ENCODE results near the gene AGBL1. TPM values are rescaled to one million over a fixed set of nuclear protein-coding genes. Genes with fewer than 3 reads are reported as not detected.

AGBL1 gene
- total and polyA plus RNA-seq, 2 experiments from 2014 or later = 0.03 TPM; not detected in 1

DNA sequence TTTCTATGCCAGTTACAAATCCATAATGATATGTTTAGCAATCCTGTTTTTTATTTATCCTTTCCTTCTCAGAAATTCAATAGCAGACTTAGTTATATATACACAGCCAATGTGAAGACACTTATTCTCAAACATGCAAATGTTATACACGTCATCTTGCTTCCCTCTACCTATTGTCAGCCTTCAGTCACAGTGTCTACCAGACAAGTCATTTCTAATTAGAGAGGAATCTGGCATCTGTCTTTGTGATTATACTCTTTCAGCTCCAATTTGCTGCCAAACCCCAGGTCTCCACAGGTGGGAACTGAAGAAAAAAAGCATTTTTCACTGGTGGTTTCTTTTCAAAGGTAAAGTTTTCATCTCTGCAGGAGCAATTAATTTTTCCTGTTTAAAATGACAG, 793.1 kb downstream of the AGBL1 start (continued):
- TF ChIP-seq, protein P1, sequence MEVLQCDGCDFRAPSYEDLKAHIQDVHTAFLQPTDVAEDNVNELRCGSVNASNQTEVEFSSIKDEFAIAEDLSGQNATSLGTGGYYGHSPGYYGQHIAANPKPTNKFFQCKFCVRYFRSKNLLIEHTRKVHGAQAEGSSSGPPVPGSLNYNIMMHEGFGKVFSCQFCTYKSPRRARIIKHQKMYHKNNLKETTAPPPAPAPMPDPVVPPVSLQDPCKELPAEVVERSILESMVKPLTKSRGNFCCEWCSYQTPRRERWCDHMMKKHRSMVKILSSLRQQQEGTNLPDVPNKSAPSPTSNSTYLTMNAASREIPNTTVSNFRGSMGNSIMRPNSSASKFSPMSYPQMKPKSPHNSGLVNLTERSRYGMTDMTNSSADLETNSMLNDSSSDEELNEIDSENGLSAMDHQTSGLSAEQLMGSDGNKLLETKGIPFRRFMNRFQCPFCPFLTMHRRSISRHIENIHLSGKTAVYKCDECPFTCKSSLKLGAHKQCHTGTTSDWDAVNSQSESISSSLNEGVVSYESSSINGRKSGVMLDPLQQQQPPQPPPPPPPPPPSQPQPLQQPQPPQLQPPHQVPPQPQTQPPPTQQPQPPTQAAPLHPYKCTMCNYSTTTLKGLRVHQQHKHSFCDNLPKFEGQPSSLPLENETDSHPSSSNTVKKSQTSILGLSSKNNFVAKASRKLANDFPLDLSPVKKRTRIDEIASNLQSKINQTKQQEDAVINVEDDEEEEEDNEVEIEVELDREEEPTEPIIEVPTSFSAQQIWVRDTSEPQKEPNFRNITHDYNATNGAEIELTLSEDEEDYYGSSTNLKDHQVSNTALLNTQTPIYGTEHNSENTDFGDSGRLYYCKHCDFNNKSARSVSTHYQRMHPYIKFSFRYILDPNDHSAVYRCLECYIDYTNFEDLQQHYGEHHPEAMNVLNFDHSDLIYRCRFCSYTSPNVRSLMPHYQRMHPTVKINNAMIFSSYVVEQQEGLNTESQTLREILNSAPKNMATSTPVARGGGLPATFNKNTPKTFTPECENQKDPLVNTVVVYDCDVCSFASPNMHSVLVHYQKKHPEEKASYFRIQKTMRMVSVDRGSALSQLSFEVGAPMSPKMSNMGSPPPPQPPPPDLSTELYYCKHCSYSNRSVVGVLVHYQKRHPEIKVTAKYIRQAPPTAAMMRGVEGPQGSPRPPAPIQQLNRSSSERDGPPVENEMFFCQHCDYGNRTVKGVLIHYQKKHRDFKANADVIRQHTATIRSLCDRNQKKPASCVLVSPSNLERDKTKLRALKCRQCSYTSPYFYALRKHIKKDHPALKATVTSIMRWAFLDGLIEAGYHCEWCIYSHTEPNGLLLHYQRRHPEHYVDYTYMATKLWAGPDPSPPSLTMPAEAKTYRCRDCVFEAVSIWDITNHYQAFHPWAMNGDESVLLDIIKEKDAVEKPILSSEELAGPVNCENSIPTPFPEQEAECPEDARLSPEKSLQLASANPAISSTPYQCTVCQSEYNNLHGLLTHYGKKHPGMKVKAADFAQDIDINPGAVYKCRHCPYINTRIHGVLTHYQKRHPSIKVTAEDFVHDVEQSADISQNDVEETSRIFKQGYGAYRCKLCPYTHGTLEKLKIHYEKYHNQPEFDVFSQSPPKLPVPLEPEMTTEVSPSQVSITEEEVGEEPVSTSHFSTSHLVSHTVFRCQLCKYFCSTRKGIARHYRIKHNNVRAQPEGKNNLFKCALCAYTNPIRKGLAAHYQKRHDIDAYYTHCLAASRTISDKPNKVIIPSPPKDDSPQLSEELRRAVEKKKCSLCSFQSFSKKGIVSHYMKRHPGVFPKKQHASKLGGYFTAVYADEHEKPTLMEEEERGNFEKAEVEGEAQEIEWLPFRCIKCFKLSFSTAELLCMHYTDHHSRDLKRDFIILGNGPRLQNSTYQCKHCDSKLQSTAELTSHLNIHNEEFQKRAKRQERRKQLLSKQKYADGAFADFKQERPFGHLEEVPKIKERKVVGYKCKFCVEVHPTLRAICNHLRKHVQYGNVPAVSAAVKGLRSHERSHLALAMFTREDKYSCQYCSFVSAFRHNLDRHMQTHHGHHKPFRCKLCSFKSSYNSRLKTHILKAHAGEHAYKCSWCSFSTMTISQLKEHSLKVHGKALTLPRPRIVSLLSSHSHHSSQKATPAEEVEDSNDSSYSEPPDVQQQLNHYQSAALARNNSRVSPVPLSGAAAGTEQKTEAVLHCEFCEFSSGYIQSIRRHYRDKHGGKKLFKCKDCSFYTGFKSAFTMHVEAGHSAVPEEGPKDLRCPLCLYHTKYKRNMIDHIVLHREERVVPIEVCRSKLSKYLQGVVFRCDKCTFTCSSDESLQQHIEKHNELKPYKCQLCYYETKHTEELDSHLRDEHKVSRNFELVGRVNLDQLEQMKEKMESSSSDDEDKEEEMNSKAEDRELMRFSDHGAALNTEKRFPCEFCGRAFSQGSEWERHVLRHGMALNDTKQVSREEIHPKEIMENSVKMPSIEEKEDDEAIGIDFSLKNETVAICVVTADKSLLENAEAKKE (CRISPR knock-in tag; IDR thresholded peaks at IDR 0.05) = no peak
- TF ChIP-seq, protein P2, sequence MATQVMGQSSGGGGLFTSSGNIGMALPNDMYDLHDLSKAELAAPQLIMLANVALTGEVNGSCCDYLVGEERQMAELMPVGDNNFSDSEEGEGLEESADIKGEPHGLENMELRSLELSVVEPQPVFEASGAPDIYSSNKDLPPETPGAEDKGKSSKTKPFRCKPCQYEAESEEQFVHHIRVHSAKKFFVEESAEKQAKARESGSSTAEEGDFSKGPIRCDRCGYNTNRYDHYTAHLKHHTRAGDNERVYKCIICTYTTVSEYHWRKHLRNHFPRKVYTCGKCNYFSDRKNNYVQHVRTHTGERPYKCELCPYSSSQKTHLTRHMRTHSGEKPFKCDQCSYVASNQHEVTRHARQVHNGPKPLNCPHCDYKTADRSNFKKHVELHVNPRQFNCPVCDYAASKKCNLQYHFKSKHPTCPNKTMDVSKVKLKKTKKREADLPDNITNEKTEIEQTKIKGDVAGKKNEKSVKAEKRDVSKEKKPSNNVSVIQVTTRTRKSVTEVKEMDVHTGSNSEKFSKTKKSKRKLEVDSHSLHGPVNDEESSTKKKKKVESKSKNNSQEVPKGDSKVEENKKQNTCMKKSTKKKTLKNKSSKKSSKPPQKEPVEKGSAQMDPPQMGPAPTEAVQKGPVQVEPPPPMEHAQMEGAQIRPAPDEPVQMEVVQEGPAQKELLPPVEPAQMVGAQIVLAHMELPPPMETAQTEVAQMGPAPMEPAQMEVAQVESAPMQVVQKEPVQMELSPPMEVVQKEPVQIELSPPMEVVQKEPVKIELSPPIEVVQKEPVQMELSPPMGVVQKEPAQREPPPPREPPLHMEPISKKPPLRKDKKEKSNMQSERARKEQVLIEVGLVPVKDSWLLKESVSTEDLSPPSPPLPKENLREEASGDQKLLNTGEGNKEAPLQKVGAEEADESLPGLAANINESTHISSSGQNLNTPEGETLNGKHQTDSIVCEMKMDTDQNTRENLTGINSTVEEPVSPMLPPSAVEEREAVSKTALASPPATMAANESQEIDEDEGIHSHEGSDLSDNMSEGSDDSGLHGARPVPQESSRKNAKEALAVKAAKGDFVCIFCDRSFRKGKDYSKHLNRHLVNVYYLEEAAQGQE (IDR thresholded peaks at IDR 0.05; ENCODE audit: unreplicated experiment) = no peak
- TF ChIP-seq NANOG (IDR thresholded peaks at IDR 0.05; ENCODE audit: borderline replicate concordance) (no peak), JUNB (IDR thresholded peaks at IDR 0.05; ENCODE audit: unreplicated experiment) (no peak), EZH2 (IDR thresholded peaks at IDR 0.05; ENCODE audit: low read depth, unreplicated experiment) (no peak), CREB1 (CRISPR knock-in tag; IDR thresholded peaks at IDR 0.05; ENCODE audit: low read depth) (no peak), ZNF331 (CRISPR knock-in tag; IDR thresholded peaks at IDR 0.05; ENCODE audit: low read depth) (no peak), STAT1 (IDR thresholded peaks at IDR 0.05; ENCODE audit: unreplicated experiment) (no peak), EZH2phosphoT487 (IDR thresholded peaks at IDR 0.05; ENCODE audit: unreplicated experiment) (no peak), POLR2AphosphoS5 (IDR thresholded peaks at IDR 0.05; ENCODE audit: low read depth) (no peak)
- TF ChIP-seq, protein P3, sequence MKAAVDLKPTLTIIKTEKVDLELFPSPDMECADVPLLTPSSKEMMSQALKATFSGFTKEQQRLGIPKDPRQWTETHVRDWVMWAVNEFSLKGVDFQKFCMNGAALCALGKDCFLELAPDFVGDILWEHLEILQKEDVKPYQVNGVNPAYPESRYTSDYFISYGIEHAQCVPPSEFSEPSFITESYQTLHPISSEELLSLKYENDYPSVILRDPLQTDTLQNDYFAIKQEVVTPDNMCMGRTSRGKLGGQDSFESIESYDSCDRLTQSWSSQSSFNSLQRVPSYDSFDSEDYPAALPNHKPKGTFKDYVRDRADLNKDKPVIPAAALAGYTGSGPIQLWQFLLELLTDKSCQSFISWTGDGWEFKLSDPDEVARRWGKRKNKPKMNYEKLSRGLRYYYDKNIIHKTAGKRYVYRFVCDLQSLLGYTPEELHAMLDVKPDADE (IDR thresholded peaks at IDR 0.05) = no peak

Data from GM23338 (cell line).